H1 (cell line): ENCODE data around the gene TEAD4. TPM values are rescaled to one million over a fixed set of nuclear protein-coding genes. Genes with fewer than 3 reads are reported as not detected.

Experiments
- CTCF ChIA-PET: fragments of 300-600 bp; sonication (Branson Sonifier 250); formaldehyde crosslinking; loops from one replicate; lab custom pipeline; 2021; ENCODE audit not compliant: partially characterized antibody; lab: Charles Lee
- POLR2A ChIA-PET: fragments of 300-600 bp; sonication (Branson Sonifier 250); formaldehyde crosslinking; loops from one replicate; lab custom pipeline; 2021; ENCODE audit warnings: inconsistent platforms; ENCODE audit not compliant: partially characterized antibody; lab: Charles Lee
- DNase-seq, 2 experiments: peaks; one replicate each; pipeline versions ENCODE4 v3.0.0 to v3.0.0-alpha.2; 2010 to 2022; ENCODE audit warnings: low spot score in 2 of 2, low read depth in 1 of 2, mixed read lengths in 1 of 2
- FAIRE-seq: peaks from 2 replicates; lab custom pipeline; 2011; peaks lifted over from hg19 to GRCh38; lab: Jason Lieb, UNC
- H2AFZ ChIP-seq: 2 replicates; pipeline ENCODE4 v1.8.1; 2012; ENCODE audit warnings: low read length, inconsistent platforms
- H2AK5ac ChIP-seq: 2 replicates; pipeline ENCODE4 v1.6.1; 2013; ENCODE audit warnings: low read depth, low read length
- H2BK120ac ChIP-seq: replicated peaks from 2 replicates; pipeline ENCODE3; 2013; ENCODE audit warnings: low read depth, low read length, inconsistent platforms
- H2BK12ac ChIP-seq: 2 replicates; pipeline ENCODE4 v1.6.1; 2013; ENCODE audit warnings: low read depth, low read length
- H2BK15ac ChIP-seq: 2 replicates; pipeline ENCODE4 v1.6.1; 2013; ENCODE audit warnings: low read length
- H2BK20ac ChIP-seq: 2 replicates; pipeline ENCODE4 v1.6.1; 2013; ENCODE audit warnings: low read length
- H2BK5ac ChIP-seq: 2 replicates; pipeline ENCODE4 v1.6.1; 2013; ENCODE audit warnings: low read depth, low read length
- H3K14ac ChIP-seq: 2 replicates; pipeline ENCODE4 v1.6.1; 2013; ENCODE audit warnings: inconsistent platforms; ENCODE audit not compliant: insufficient read length
- H3K18ac ChIP-seq: 2 replicates; pipeline ENCODE4 v1.6.1; 2013; ENCODE audit warnings: low read length; ENCODE audit errors: extremely low read depth
- H3K23ac ChIP-seq: 2 replicates; pipeline ENCODE4 v1.6.1; 2013; ENCODE audit warnings: inconsistent platforms; ENCODE audit not compliant: insufficient read length
- H3K23me2 ChIP-seq: 2 replicates; pipeline ENCODE4 v1.6.1; 2013; ENCODE audit warnings: low read depth, low read length
- H3K27ac ChIP-seq: 2 replicates; pipeline ENCODE4 v1.6.1; 2011; ENCODE audit warnings: low read depth, low read length, inconsistent platforms
- H3K27me3 ChIP-seq, 4 experiments: replicated peaks in 1 of 4; 1 replicate in 1 of 4; 2 replicates in 3 of 4; pipeline versions ENCODE4 v1.6.1 to v1.8.1; 2011 to 2013; ENCODE audit warnings: low read length in 3 of 4, mild to moderate bottlenecking in 3 of 4, inconsistent platforms in 2 of 4, mixed read lengths in 2 of 4, moderate library complexity in 1 of 4; ENCODE audit not compliant: control insufficient read depth in 3 of 4, insufficient read depth in 3 of 4; ENCODE audit errors: extremely low read depth in 1 of 4
- H3K36me3 ChIP-seq, 4 experiments: 2 replicates each; pipeline versions ENCODE4 v1.6.1 to v1.8.1; 2011 to 2013; ENCODE audit warnings: mild to moderate bottlenecking in 4 of 4, low read length in 3 of 4, moderate library complexity in 2 of 4, control low read depth in 1 of 4, inconsistent platforms in 1 of 4; ENCODE audit not compliant: insufficient read depth in 4 of 4, control insufficient read depth in 2 of 4
- H3K4ac ChIP-seq: replicated peaks from 2 replicates; pipeline ENCODE3; 2013; ENCODE audit warnings: low read length, low read depth, mixed read lengths, inconsistent platforms; ENCODE audit not compliant: insufficient read length
- H3K4me1 ChIP-seq, 4 experiments: replicated peaks in 1 of 4; 1 replicate in 1 of 4; 2 replicates in 3 of 4; pipeline versions ENCODE4 v1.6.1 to v1.8.1; 2011 to 2013; ENCODE audit warnings: low read length in 3 of 4, inconsistent platforms in 2 of 4, mixed read lengths in 1 of 4; ENCODE audit not compliant: insufficient read depth in 4 of 4, control insufficient read depth in 3 of 4
- H3K4me2 ChIP-seq, 2 experiments: 2 replicates each; pipeline versions ENCODE4 v1.6.1 to v1.8.1; 2011 to 2013; ENCODE audit warnings: low read depth in 2 of 2, low read length in 2 of 2, control low read depth in 1 of 2, inconsistent platforms in 1 of 2, mild to moderate bottlenecking in 1 of 2; ENCODE audit not compliant: insufficient read depth in 1 of 2
- H3K4me3 ChIP-seq, 4 experiments: fragments of 200-600, 300-600 bp in 1 of 4; sonication (generic), shearing (Covaris generic), sonication (Bioruptor Twin) in 1 of 4; 2 replicates each; pipeline versions ENCODE4 v1.5.1 to v1.8.1; 2011 to 2016; ENCODE audit warnings: low read length in 4 of 4, low read depth in 3 of 4, control low read depth in 2 of 4, inconsistent platforms in 2 of 4, mild to moderate bottlenecking in 2 of 4, mixed read lengths in 1 of 4, moderate library complexity in 1 of 4; ENCODE audit not compliant: insufficient read depth in 2 of 4; ENCODE audit errors: extremely low read depth in 1 of 4
- H3K56ac ChIP-seq: replicated peaks from 2 replicates; pipeline ENCODE3; 2013; ENCODE audit warnings: low read depth, mild to moderate bottlenecking, mixed read lengths, low read length, inconsistent platforms; ENCODE audit not compliant: insufficient read length
- H3K79me1 ChIP-seq: 2 replicates; pipeline ENCODE4 v1.6.1; 2013; ENCODE audit warnings: low read depth, low read length, control low read depth
- H3K79me2 ChIP-seq, 2 experiments: 2 replicates each; pipeline versions ENCODE4 v1.6.1 to v1.8.1; 2012 to 2013; ENCODE audit warnings: low read length in 2 of 2, mild to moderate bottlenecking in 2 of 2, inconsistent platforms in 1 of 2; ENCODE audit not compliant: insufficient read depth in 2 of 2, control insufficient read depth in 1 of 2
- H3K9ac ChIP-seq, 4 experiments: replicated peaks in 1 of 4; 1 replicate in 1 of 4; 2 replicates in 3 of 4; pipeline versions ENCODE4 v1.6.1 to v1.8.1; 2011 to 2013; ENCODE audit warnings: low read depth in 3 of 4, low read length in 3 of 4, control low read depth in 2 of 4, mild to moderate bottlenecking in 2 of 4, moderate library complexity in 2 of 4, inconsistent platforms in 1 of 4; ENCODE audit errors: extremely low read depth in 1 of 4
- H3K9me3 ChIP-seq, 2 experiments: 2 replicates each; pipeline versions ENCODE4 v1.6.1 to v1.8.1; 2012 to 2013; ENCODE audit warnings: mild to moderate bottlenecking in 2 of 2, moderate library complexity in 2 of 2, control low read depth in 1 of 2, inconsistent platforms in 1 of 2, low read depth in 1 of 2, low read length in 1 of 2, mixed read lengths in 1 of 2; ENCODE audit not compliant: insufficient read depth in 2 of 2
- H4K20me1 ChIP-seq, 2 experiments: replicated peaks in 1 of 2; 2 replicates each; pipeline versions ENCODE3 to v1.8.1; 2011 to 2013; ENCODE audit warnings: inconsistent platforms in 2 of 2, low read length in 2 of 2, mild to moderate bottlenecking in 1 of 2; ENCODE audit not compliant: insufficient read depth in 2 of 2, control insufficient read depth in 1 of 2
- H4K5ac ChIP-seq: 2 replicates; pipeline ENCODE4 v1.6.1; 2013; ENCODE audit warnings: low read length, low read depth, mixed read lengths, inconsistent platforms; ENCODE audit not compliant: insufficient read length
- H4K8ac ChIP-seq: 2 replicates; pipeline ENCODE4 v1.8.0; 2013; ENCODE audit warnings: mild to moderate bottlenecking, moderate library complexity, low read length, inconsistent platforms; ENCODE audit not compliant: insufficient read depth; ENCODE audit errors: extremely low read depth
- H4K91ac ChIP-seq: replicated peaks from 2 replicates; pipeline ENCODE3; 2013; ENCODE audit warnings: low read length, mixed read lengths, inconsistent platforms; ENCODE audit not compliant: insufficient read length
- CHD2 ChIP-seq: IDR thresholded peaks from 2 replicates; pipeline ENCODE4 v1.6.1; 2012; ENCODE audit warnings: low read length, improper control_type of control experiment
- HDAC6 ChIP-seq: IDR thresholded peaks from one replicate; pipeline ENCODE4 v1.7.1; 2012; ENCODE audit warnings: low read depth, mild to moderate bottlenecking, inconsistent platforms, low read length, moderate library complexity
- MAFK ChIP-seq: IDR thresholded peaks from 2 replicates; pipeline ENCODE4 v1.6.1; 2012; ENCODE audit warnings: low read depth, mild to moderate bottlenecking, improper control_type of control experiment, low read length
- TAF1 ChIP-seq: IDR thresholded peaks from 2 replicates; pipeline ENCODE4 v1.6.1; 2011; ENCODE audit warnings: mild to moderate bottlenecking, low read depth, low read length
- WGBS, 2 experiments: shearing (Covaris generic) in 1 of 2; methylation state at CpG; one replicate each; pipeline versions ENCODE4 v1.1.6 to v1.1.7; 2013 to 2015; ENCODE audit warnings: low lambda C conversion rate in 2 of 2, mixed read lengths in 2 of 2, inconsistent platforms in 1 of 2, low coverage in 1 of 2, missing lambda C conversion rate in 1 of 2; ENCODE audit not compliant: insufficient replicate concordance in 2 of 2, insufficient coverage in 1 of 2, insufficient read length in 1 of 2; ENCODE audit errors: extremely low coverage in 1 of 2, missing lambda C conversion rate in 1 of 2; 5-methylcytosine and 5-hydroxymethylcytosine counted together
- polyA plus RNA-seq, 7 experiments: library from polyadenylated mRNA; depleted of rRNA in 3 of 7; stranded (reverse) in 5 of 7; unstranded in 2 of 7; fragments of >200 nt in 5 of 7; fragments of 200-250 nt in 2 of 7; gene quantifications; 1 replicate in 5 of 7; 2 replicates in 1 of 7; 4 replicates in 1 of 7; pipeline versions ENCODE4 v1.2.1 to v1.2.3, GENCODE V29; 2011 to 2013; ENCODE audit warnings: missing spikeins in 2 of 7, mixed read lengths in 2 of 7
- total RNA-seq: library from RNA; stranded (reverse); fragmentation: NEBNext Ultra II Directional; extraction: Animal tissue kit (Norgen Biotek cat#: 25700); gene quantifications from 2 replicates; pipeline ENCODE4 v1.2.1, GENCODE V29; 2021

TEAD4 gene
- total and polyA plus RNA-seq, 2 of the 8 experiments (the other 6 are each of a cell fraction or from before 2014, with no cell fraction given) = 56.7 to 116 TPM

- Histone ChIP-seq H3K79me2 (no peaks in the 10 kb centered on the region), H4K5ac (no peak overlapping the region), H2BK120ac (no peak overlapping the region), H3K18ac (no peak overlapping the region), H2BK12ac (peak overlapping the region; percentile 73; the same call in 1 of the 2 replicates), H3K4me3 (no peak overlapping the region), H2AFZ (no peak overlapping the region), H3K23me2 (no peaks in the 10 kb centered on the region), H3K9me3 (no peaks in the 10 kb centered on the region), H3K27me3 (no peaks in the 10 kb centered on the region), H3K79me1 (no peaks in the 10 kb centered on the region), H2BK15ac (no peak overlapping the region; the same call in 1 of the 2 replicates), H3K36me3 (peaks cover 0 to 4% (median 0%) of the 10 kb centered on the region in 4 experiments; a peak in 1 of 8 replicates), H4K8ac (no peak overlapping the region), H3K4me1 (peaks cover 1 to 7% (median 5%) of the 10 kb centered on the region in 4 experiments; a peak in 4 of 7 replicates), H3K9ac (no peak overlapping the region), H3K27ac (peak overlapping the region; percentile 77), H4K91ac (peak overlapping the region; percentile 91), H2AK5ac (peak overlapping the region; percentile 29; the same call in 1 of the 2 replicates), H3K4me2 (0 out of 4 replicates have a peak overlapping the region, but pooled peaks have one; percentile 24), H3K56ac (no peak overlapping the region), H4K20me1 (no peaks in the 10 kb centered on the region), H3K4ac (no peak overlapping the region), H2BK20ac (peak overlapping the region; percentile 24; the same call in 1 of the 2 replicates), H3K23ac (no peak overlapping the region), H3K14ac (no peak overlapping the region), H2BK5ac (no peak overlapping the region)
- 85% methylated on average over 3 of the region's 3 CpGs; no CpG with 5 or more reads in 1 of the 2 experiments for WGBS, 2 experiments
- CTCF ChIA-PET = interaction anchor here (0.8 to 3.6 kb wide), 7 partner anchors 11 to 32 kb away, joined by 3 to 19 read pairs (median 4); no protein-coding TSS in a partner anchor
- FAIRE-seq (no peak), DNase-seq (no peak)
- POLR2A ChIA-PET = interaction anchor here (0.5 to 1.2 kb wide), 9 partner anchors 12 to 1361 kb away, joined by 3 to 5 read pairs (median 3); partner anchors contain the start of genes CCND2 and TEX52
- no peak for TF ChIP-seq MAFK
- 0 out of 2 replicates have a peak, but pooled peaks have one; percentile 10 for TF ChIP-seq TAF1
- no peak for TF ChIP-seq CHD2
- TF ChIP-seq HDAC6 = no peak
Observed at GRCh38 chr12:2912216-2912575, 47.0 kb upstream of the TEAD4 start.
